Measurements from ENCODE around the gene CHRM1.

DNA sequence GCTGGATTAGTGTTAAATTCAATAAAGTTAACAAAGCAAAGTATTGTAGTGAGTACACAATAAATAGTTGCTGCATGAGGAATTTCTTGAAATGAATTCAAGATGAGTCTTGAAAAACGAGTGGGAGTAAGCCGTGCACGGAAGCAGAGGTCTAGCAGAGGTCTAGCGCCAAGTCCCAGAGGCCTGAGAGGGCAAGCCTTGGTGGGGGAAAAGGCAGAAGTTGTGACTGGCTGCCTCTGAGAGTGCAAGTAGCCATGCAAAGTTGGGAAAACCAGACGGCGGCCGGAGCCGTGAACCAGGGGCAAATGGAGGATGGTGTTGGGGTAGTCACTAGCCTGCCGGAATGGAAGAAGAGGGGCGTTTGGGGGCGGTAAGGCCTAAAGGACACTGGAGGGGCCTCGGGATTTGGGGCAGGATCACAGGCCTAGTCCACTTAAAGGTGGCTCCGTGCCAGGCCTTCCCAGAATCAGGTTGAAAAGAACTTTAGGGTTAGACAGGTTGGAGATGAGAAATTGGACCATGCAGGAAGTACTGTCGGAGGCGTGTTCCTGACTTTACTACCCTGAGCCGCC, 40.8 kb downstream of the CHRM1 start:
- TF ChIP-seq, protein P1, sequence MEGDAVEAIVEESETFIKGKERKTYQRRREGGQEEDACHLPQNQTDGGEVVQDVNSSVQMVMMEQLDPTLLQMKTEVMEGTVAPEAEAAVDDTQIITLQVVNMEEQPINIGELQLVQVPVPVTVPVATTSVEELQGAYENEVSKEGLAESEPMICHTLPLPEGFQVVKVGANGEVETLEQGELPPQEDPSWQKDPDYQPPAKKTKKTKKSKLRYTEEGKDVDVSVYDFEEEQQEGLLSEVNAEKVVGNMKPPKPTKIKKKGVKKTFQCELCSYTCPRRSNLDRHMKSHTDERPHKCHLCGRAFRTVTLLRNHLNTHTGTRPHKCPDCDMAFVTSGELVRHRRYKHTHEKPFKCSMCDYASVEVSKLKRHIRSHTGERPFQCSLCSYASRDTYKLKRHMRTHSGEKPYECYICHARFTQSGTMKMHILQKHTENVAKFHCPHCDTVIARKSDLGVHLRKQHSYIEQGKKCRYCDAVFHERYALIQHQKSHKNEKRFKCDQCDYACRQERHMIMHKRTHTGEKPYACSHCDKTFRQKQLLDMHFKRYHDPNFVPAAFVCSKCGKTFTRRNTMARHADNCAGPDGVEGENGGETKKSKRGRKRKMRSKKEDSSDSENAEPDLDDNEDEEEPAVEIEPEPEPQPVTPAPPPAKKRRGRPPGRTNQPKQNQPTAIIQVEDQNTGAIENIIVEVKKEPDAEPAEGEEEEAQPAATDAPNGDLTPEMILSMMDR (IDR thresholded peaks at IDR 0.05; ENCODE audit: borderline replicate concordance, extremely low read depth, low read length, poor library complexity, severe bottlenecking): no peak
- no peak for TF ChIP-seq EZH2 (IDR thresholded peaks at IDR 0.05; ENCODE audit: borderline replicate concordance, low read depth, low read length, severe bottlenecking)

Measured in DND-41 (cell line).